HK-2 (cell line): Measurements from ENCODE around the gene NRARP.
A peak's percentile ranks its signal among the peaks of the same experiment; 100 is the strongest.

Experiments
- DNase-seq: peaks from one replicate; pipeline ENCODE4 v3.0.0-alpha.2; 2018; ENCODE audit not compliant: unreplicated experiment

NRARP gene

GRCh38 chr9:137277329-137278041, 24.6 kb downstream of the NRARP start, which contains the start of gene TOR4A:
Gene TOR4A (plus strand): TSS chr9:137277726. CDS start chr9:137278690, 964 bp downstream.
- peak; percentile 97 for DNase-seq

GRCh38 chr9:137276473-137277328, 25.4 kb downstream of the NRARP start:
- peak; percentile 76 for DNase-seq

GRCh38 chr9:137275588-137276472, 26.2 kb downstream of the NRARP start:
- no peak for DNase-seq

- DNase-seq = no peak
These were observed 26.9 kb downstream of the NRARP start for GRCh38 chr9:137275203-137275587.

- no peak for DNase-seq
These were observed 28.3 kb downstream of the NRARP start for GRCh38 chr9:137273611-137274320.

GRCh38 chr9:137273095-137273490, 29.0 kb downstream of the NRARP start:
- no peak for DNase-seq

- DNase-seq = no peak
These were observed 29.6 kb downstream of the NRARP start for GRCh38 chr9:137272241-137273094.

- no peak for DNase-seq
These were observed 30.4 kb downstream of the NRARP start for GRCh38 chr9:137271696-137272076.

GRCh38 chr9:137270929-137271695, 31.0 kb downstream of the NRARP start:
- DNase-seq = no peak

GRCh38 chr9:137269231-137269772, 32.8 kb downstream of the NRARP start:
- no peak for DNase-seq

- no peak for DNase-seq
These were observed 33.4 kb downstream of the NRARP start for GRCh38 chr9:137268538-137269201.

- DNase-seq = no peak
These were observed 34.1 kb downstream of the NRARP start for GRCh38 chr9:137267933-137268355.

- no peak for DNase-seq
These were observed 35.3 kb downstream of the NRARP start for GRCh38 chr9:137266585-137267453.

GRCh38 chr9:137266162-137266527, 35.9 kb downstream of the NRARP start:
- DNase-seq = no peak

- no peak for DNase-seq
These were observed 36.4 kb downstream of the NRARP start for GRCh38 chr9:137265496-137266161.

GRCh38 chr9:137264067-137264466, 38.0 kb downstream of the NRARP start:
- DNase-seq = no peak

GRCh38 chr9:137263506-137263905, 38.6 kb downstream of the NRARP start:
- no peak for DNase-seq
